WTC11 (cell line): ENCODE measurements around the gene CXCR5. TPM values are rescaled to one million over a fixed set of nuclear protein-coding genes. Genes with fewer than 3 reads are reported as not detected.

ENCODE experiments used
- ATAC-seq: fragments of 200-7000 bp; cut with Tn5 transposase; 2 replicates; pipeline ENCODE4 v1.10.0; 2021; ENCODE audit warnings: mild to moderate bottlenecking, moderate library complexity
- CTCF ChIA-PET: fragments of 300-600 bp; sonication (Branson Sonifier 250); formaldehyde crosslinking; loops from one replicate; lab custom pipeline; 2021; ENCODE audit warnings: antibody characterized with exemption; lab: Charles Lee
- POLR2A ChIA-PET: fragments of 350-600 bp; sonication (Branson Sonifier 250); formaldehyde crosslinking; loops from one replicate; lab custom pipeline; 2021; ENCODE audit warnings: antibody characterized with exemption; lab: Charles Lee
- DNase-seq: peaks from one replicate; pipeline ENCODE4 v3.0.0; 2021; ENCODE audit warnings: low spot score
- H3K27ac Mint-ChIP-seq: 2 replicates; pipeline ENCODE4 v1.8.0; 2021; ENCODE audit warnings: mixed read lengths
- H3K27me3 Mint-ChIP-seq: 2 replicates; pipeline ENCODE4 v1.8.0; 2021; ENCODE audit warnings: low read depth, mild to moderate bottlenecking, moderate library complexity, mixed read lengths
- H3K36me3 Mint-ChIP-seq: 2 replicates; pipeline ENCODE4 v1.8.0; 2021; ENCODE audit warnings: mixed read lengths
- H3K4me1 Mint-ChIP-seq: 2 replicates; pipeline ENCODE4 v1.8.0; 2022; ENCODE audit warnings: mixed read lengths
- H3K4me3 Mint-ChIP-seq: 2 replicates; pipeline ENCODE4 v1.8.0; 2021; ENCODE audit warnings: mild to moderate bottlenecking, moderate library complexity, mixed read lengths
- H3K9me3 Mint-ChIP-seq: 2 replicates; pipeline ENCODE4 v1.8.0; 2021; ENCODE audit warnings: mixed read lengths
- ARID4B ChIP-seq: sonication (generic); formaldehyde crosslinking; IDR thresholded peaks from 2 replicates; pipeline ENCODE4 v1.8.0; 2023; ENCODE audit warnings: missing genetic modification reagents, mild to moderate bottlenecking, borderline replicate concordance
- EMX1 ChIP-seq: fragments of 250-450 bp; sonication (Bioruptor Pico); IDR thresholded peaks from 2 replicates; pipeline ENCODE4 v1.8.0; 2021; ENCODE audit warnings: mild to moderate bottlenecking
- ERG ChIP-seq: fragments of 250-450 bp; sonication (Bioruptor Pico); IDR thresholded peaks from 2 replicates; pipeline ENCODE4 v1.8.0; 2021; ENCODE audit warnings: mild to moderate bottlenecking
- ESRRA ChIP-seq: sonication (generic); formaldehyde crosslinking; IDR thresholded peaks from 2 replicates; pipeline ENCODE4 v1.8.1; 2022; ENCODE audit warnings: mild to moderate bottlenecking, missing genetic modification reagents, borderline replicate concordance
- ETV6 ChIP-seq: sonication (generic); formaldehyde crosslinking; IDR thresholded peaks from 2 replicates; pipeline ENCODE4 v1.8.1; 2022; ENCODE audit warnings: mild to moderate bottlenecking, missing genetic modification reagents
- FOXK1 ChIP-seq: sonication (generic); formaldehyde crosslinking; IDR thresholded peaks from 2 replicates; pipeline ENCODE4 v1.8.0; 2022; ENCODE audit warnings: mild to moderate bottlenecking, moderate library complexity, missing genetic modification reagents
- JAZF1 ChIP-seq: fragments of 250-450 bp; sonication (Bioruptor Pico); IDR thresholded peaks from 2 replicates; pipeline ENCODE4 v1.9.0; 2021; ENCODE audit warnings: moderate library complexity, mild to moderate bottlenecking, inconsistent platforms
- JUN ChIP-seq: sonication (generic); formaldehyde crosslinking; IDR thresholded peaks from 2 replicates; pipeline ENCODE4 v1.8.0; 2023; ENCODE audit warnings: mild to moderate bottlenecking, missing genetic modification reagents
- NFYB ChIP-seq: sonication (generic); formaldehyde crosslinking; conservative IDR thresholded peaks from 2 replicates; pipeline ENCODE4 v1.8.0; 2022; ENCODE audit warnings: low read depth, missing genetic modification reagents
- PRRX2 ChIP-seq: fragments of 250-450 bp; sonication (Bioruptor Pico); IDR thresholded peaks from 2 replicates; pipeline ENCODE4 v1.8.0; 2021; ENCODE audit warnings: mild to moderate bottlenecking
- TEAD4 ChIP-seq: sonication (generic); formaldehyde crosslinking; IDR thresholded peaks from 2 replicates; pipeline ENCODE4 v1.8.0; 2022; ENCODE audit warnings: mild to moderate bottlenecking, missing genetic modification reagents
- ZNF317 ChIP-seq: sonication (generic); formaldehyde crosslinking; IDR thresholded peaks from 2 replicates; pipeline ENCODE4 v1.8.1; 2023; ENCODE audit warnings: low read depth, mild to moderate bottlenecking, moderate library complexity, missing genetic modification reagents, borderline replicate concordance
- ZNF512 ChIP-seq: sonication (generic); formaldehyde crosslinking; IDR thresholded peaks from 2 replicates; pipeline ENCODE4 v1.8.1; 2022; ENCODE audit warnings: missing genetic modification reagents, borderline replicate concordance
- total RNA-seq: library from RNA; stranded (reverse); gene quantifications from 3 replicates; pipeline ENCODE4 v1.2.3, GENCODE V29; 2021
- TF ChIP-seq, protein P1 (sequence below): sonication (generic); formaldehyde crosslinking; IDR thresholded peaks from 2 replicates; pipeline ENCODE4 v1.8.0; 2022; ENCODE audit warnings: missing genetic modification reagents
- TF ChIP-seq, protein P2 (sequence below): sonication (generic); formaldehyde crosslinking; conservative IDR thresholded peaks from 2 replicates; pipeline ENCODE4 v1.8.1; 2022; ENCODE audit warnings: mild to moderate bottlenecking, missing genetic modification reagents
- TF ChIP-seq, protein P3 (sequence below): fragments of 250-450 bp; sonication (Bioruptor Pico); IDR thresholded peaks from 2 replicates; pipeline ENCODE4 v1.9.0; 2021; ENCODE audit warnings: mild to moderate bottlenecking, borderline replicate concordance
- TF ChIP-seq, protein P4 (sequence below): sonication (generic); formaldehyde crosslinking; IDR thresholded peaks from 2 replicates; pipeline ENCODE4 v1.8.1; 2023; ENCODE audit warnings: mild to moderate bottlenecking, missing genetic modification reagents
- TF ChIP-seq, protein P5 (sequence below): sonication (generic); formaldehyde crosslinking; IDR thresholded peaks from 2 replicates; pipeline ENCODE4 v1.8.0; 2022; ENCODE audit warnings: mild to moderate bottlenecking, missing genetic modification reagents

Gene CXCR5
- total RNA-seq, 1 experiment from 2014 or later = 0.07 TPM

DNA sequence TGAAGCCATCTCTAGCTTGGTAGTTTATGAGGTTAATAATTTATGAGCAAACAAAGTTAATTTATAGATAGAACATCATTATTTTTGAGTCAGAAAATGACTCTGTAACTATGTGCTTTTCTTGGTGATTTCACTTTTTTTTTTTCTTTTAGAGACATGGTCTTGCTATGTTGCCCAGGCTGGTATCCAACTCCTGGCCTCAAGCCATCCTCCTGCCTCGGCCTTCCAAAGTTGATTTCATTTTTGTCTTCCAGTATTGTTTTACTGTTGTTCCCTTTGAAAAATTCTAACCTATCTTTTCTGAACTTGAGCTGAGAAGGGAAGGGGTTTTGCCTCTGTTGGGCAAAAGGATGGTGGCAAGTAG is 706 bp upstream of the CXCR5 start (continued):
- TF ChIP-seq, protein P1, sequence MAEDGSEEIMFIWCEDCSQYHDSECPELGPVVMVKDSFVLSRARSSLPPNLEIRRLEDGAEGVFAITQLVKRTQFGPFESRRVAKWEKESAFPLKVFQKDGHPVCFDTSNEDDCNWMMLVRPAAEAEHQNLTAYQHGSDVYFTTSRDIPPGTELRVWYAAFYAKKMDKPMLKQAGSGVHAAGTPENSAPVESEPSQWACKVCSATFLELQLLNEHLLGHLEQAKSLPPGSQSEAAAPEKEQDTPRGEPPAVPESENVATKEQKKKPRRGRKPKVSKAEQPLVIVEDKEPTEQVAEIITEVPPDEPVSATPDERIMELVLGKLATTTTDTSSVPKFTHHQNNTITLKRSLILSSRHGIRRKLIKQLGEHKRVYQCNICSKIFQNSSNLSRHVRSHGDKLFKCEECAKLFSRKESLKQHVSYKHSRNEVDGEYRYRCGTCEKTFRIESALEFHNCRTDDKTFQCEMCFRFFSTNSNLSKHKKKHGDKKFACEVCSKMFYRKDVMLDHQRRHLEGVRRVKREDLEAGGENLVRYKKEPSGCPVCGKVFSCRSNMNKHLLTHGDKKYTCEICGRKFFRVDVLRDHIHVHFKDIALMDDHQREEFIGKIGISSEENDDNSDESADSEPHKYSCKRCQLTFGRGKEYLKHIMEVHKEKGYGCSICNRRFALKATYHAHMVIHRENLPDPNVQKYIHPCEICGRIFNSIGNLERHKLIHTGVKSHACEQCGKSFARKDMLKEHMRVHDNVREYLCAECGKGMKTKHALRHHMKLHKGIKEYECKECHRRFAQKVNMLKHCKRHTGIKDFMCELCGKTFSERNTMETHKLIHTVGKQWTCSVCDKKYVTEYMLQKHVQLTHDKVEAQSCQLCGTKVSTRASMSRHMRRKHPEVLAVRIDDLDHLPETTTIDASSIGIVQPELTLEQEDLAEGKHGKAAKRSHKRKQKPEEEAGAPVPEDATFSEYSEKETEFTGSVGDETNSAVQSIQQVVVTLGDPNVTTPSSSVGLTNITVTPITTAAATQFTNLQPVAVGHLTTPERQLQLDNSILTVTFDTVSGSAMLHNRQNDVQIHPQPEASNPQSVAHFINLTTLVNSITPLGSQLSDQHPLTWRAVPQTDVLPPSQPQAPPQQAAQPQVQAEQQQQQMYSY = no peak
- TF ChIP-seq JUN (CRISPR knock-in tag) (no peak), ZNF317 (no peak), FOXK1 (no peak), PRRX2 (CRISPR knock-in tag) (no peak), ARID4B (CRISPR knock-in tag) (no peak), EMX1 (CRISPR knock-in tag) (no peak), JAZF1 (CRISPR knock-in tag) (no peak), ETV6 (CRISPR knock-in tag) (no peak)
- TF ChIP-seq, protein P2, sequence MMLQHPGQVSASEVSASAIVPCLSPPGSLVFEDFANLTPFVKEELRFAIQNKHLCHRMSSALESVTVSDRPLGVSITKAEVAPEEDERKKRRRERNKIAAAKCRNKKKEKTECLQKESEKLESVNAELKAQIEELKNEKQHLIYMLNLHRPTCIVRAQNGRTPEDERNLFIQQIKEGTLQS (CRISPR knock-in tag) = no peak
- TF ChIP-seq, all 79 proteins: peak for 0

GRCh38 chr11:118884875-118885274 is 1.2 kb downstream of the CXCR5 start:
- H3K4me1 Mint-ChIP-seq = peaks cover 20% of the 10 kb centered on the region
- ATAC-seq (no peak), DNase-seq (no peak)
- H3K4me3 Mint-ChIP-seq = no peak overlapping the region
- CTCF ChIA-PET = no interaction called here
- no peaks in the 10 kb centered on the region for H3K36me3 Mint-ChIP-seq
- H3K9me3 Mint-ChIP-seq = no peaks in the 10 kb centered on the region
- H3K27ac Mint-ChIP-seq = no peak overlapping the region
- POLR2A ChIA-PET = no interaction called here
- H3K27me3 Mint-ChIP-seq = peaks cover 8% of the 10 kb centered on the region; the same call in 1 of the 2 replicates
- TF ChIP-seq, protein P3, sequence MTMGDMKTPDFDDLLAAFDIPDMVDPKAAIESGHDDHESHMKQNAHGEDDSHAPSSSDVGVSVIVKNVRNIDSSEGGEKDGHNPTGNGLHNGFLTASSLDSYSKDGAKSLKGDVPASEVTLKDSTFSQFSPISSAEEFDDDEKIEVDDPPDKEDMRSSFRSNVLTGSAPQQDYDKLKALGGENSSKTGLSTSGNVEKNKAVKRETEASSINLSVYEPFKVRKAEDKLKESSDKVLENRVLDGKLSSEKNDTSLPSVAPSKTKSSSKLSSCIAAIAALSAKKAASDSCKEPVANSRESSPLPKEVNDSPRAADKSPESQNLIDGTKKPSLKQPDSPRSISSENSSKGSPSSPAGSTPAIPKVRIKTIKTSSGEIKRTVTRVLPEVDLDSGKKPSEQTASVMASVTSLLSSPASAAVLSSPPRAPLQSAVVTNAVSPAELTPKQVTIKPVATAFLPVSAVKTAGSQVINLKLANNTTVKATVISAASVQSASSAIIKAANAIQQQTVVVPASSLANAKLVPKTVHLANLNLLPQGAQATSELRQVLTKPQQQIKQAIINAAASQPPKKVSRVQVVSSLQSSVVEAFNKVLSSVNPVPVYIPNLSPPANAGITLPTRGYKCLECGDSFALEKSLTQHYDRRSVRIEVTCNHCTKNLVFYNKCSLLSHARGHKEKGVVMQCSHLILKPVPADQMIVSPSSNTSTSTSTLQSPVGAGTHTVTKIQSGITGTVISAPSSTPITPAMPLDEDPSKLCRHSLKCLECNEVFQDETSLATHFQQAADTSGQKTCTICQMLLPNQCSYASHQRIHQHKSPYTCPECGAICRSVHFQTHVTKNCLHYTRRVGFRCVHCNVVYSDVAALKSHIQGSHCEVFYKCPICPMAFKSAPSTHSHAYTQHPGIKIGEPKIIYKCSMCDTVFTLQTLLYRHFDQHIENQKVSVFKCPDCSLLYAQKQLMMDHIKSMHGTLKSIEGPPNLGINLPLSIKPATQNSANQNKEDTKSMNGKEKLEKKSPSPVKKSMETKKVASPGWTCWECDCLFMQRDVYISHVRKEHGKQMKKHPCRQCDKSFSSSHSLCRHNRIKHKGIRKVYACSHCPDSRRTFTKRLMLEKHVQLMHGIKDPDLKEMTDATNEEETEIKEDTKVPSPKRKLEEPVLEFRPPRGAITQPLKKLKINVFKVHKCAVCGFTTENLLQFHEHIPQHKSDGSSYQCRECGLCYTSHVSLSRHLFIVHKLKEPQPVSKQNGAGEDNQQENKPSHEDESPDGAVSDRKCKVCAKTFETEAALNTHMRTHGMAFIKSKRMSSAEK (CRISPR knock-in tag) = no peak
- no peak for TF ChIP-seq NFYB (CRISPR knock-in tag)
- TF ChIP-seq, protein P4, sequence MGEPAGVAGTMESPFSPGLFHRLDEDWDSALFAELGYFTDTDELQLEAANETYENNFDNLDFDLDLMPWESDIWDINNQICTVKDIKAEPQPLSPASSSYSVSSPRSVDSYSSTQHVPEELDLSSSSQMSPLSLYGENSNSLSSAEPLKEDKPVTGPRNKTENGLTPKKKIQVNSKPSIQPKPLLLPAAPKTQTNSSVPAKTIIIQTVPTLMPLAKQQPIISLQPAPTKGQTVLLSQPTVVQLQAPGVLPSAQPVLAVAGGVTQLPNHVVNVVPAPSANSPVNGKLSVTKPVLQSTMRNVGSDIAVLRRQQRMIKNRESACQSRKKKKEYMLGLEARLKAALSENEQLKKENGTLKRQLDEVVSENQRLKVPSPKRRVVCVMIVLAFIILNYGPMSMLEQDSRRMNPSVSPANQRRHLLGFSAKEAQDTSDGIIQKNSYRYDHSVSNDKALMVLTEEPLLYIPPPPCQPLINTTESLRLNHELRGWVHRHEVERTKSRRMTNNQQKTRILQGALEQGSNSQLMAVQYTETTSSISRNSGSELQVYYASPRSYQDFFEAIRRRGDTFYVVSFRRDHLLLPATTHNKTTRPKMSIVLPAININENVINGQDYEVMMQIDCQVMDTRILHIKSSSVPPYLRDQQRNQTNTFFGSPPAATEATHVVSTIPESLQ (CRISPR knock-in tag) = no peak
- TF ChIP-seq ERG (CRISPR knock-in tag) = no peak
- no peak for TF ChIP-seq ZNF512 (CRISPR knock-in tag)
- TF ChIP-seq ESRRA (CRISPR knock-in tag) = no peak
- no peak for TF ChIP-seq TEAD4 (CRISPR knock-in tag)
- TF ChIP-seq, protein P5, sequence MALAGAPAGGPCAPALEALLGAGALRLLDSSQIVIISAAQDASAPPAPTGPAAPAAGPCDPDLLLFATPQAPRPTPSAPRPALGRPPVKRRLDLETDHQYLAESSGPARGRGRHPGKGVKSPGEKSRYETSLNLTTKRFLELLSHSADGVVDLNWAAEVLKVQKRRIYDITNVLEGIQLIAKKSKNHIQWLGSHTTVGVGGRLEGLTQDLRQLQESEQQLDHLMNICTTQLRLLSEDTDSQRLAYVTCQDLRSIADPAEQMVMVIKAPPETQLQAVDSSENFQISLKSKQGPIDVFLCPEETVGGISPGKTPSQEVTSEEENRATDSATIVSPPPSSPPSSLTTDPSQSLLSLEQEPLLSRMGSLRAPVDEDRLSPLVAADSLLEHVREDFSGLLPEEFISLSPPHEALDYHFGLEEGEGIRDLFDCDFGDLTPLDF = no peak
- no peak for TF ChIP-seq FOXK1
